ENCODE results near the gene KMT2C.
"Not testable (repeated sequence)": the region's sequence is repeated elsewhere in the genome, so short reads cannot be mapped to it uniquely, and the experiment has no call there.

The KMT2C gene

DNA sequence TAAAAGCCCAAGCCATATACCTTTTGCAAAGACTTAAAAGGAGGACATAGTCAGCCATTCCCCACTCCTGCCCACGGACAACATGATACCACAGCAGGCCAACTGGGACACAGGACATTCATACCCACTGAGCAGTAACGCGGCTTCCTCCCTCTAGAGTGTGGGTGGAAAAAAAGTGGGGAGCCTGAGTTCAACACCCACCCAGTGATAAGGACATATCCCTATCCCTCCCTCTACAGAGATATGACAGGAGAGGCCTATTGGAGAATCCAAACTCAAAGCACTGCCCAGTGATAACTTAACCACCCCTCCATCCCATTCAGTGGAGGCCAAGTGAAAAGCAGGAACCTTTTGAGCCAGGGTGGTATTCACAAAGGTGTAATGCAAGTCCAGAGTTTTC is 148.8 kb downstream of the KMT2C start:
- DNase-seq = not testable (repeated sequence)

DNA sequence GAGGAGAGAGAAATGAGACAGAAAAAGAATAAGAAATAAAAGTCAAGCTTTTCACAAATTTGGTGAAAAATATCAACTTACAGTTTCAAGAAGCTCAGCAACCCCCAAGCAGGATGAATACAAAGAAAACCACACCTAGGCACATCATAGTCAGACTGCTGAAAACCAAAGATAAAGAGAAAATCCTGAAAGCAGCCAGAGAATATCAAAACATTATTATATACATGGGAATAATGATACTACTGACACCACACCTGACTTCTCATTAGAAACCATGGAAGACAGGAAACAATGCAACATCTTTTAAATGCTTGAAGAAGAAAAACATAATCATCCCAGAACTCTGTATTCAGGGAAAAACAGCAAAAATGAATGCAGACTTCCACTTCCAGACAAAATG is 149.6 kb downstream of the KMT2C start:
- not testable (repeated sequence) for DNase-seq

DNA sequence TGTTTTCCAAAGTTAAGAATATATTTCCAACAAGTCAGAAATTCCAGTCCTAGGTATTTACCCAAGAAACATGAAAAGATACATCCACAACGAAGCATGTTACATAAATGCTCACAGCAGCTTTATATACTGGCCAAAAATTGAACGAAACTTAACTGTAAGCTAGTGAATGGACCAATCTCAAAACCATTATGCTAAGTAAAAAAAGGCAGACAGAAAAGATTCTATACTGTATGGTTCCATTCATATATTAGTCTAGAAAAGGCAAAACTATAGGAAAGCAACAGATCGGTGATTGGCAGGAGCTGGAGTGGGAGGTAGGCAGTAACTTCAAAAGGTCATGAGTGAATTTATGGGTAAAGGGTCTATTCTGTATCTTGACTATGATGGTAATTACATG is 150.8 kb downstream of the KMT2C start:
- not testable (repeated sequence) for DNase-seq

DNA sequence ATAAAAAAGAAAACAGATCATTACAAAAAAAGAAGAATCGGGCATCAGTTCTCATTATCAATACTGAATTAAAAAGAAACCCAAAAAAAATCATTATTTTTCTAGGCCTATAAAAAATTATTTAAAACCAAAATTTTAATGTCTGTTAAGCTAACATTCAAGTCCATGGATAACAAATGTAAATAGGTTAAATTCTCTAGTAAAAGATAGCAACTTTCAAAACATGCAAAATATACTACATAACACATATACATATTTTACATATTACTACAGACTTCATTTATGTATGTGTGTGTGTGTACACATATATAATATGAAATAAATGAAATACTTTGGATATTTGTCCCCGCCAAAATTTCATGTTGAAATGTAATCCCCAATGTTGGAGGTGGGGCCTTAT is 158.1 kb downstream of the KMT2C start:
- DNase-seq = not testable (repeated sequence)

DNA sequence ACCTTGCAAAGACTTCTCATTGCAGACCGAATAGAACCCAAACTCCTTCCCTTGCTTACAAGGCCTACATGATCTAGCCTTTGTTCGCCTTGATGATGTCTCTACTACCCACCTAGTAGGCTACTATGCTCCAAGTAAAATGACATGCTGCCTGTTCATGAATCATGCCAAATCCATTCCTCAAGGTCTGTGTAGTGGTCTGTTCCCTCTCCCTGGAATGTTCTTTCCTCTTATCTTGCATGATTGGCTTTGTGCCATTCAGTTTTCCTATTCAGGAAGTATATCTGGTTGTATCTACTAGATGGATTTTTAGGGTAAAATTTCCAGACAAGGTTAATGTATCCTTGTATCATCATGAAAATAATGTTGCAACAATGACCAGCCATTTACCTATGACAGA is 165.4 kb downstream of the KMT2C start:
- DNase-seq = not testable (repeated sequence)

DNA sequence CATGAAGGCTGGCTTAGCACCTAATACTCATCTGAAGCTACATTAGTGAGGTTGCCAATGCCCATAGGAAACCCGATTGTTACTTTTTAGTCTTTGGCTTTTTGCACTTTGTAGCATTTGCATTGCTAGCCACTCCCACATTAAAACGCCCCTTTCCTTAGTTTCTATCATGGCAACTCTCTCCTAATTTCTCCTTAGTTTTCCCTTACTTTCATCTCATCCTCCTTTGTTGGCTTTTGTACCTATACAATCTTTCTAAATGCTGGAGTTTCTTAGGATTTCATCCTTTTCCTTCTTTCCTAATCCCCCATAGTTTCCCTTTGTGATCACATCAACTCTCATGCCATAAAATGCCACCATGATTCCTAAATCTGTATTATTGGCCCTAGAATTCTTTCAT is 168.9 kb downstream of the KMT2C start:
- DNase-seq = not testable (repeated sequence)

DNA sequence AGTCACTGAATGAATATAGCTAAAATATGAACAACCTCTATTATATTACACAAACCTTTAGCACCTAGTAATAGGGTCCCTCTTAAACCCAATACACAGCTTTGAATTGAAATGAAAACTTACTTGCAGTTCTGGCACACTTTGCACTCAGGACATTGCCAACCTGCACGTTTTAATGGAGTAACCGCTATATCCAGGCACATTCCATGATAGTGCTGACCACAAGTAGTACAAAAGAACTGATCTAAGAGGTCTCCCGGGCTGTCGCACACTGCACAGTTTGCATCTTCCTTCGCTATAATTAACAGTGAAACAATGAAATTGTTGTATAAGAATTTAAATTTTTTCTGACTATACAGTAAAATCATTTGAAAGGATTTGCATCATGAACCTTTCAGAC is 170.9 kb downstream of the KMT2C start:
- DNase-seq = not testable (repeated sequence)

DNA sequence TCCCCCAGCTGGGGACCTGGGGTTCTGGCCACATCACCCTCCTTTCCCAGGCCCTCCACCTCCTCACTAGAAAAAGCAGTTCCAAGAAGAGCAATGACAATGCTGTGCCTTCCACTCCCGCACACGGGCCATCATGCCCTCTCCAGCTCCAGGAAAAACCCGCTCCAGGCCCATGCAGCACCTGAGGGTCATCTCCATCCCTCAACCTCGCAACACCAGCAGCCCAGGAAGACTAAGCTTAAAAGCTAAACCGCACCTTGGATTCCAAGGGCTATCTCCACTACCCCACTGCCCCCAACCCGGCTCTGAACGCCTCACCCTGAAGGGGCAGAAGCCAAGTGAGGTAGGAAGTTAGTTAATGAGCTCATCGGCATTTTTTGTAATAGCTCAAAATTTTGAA is 173.7 kb downstream of the KMT2C start:
- not testable (repeated sequence) for DNase-seq

DNA sequence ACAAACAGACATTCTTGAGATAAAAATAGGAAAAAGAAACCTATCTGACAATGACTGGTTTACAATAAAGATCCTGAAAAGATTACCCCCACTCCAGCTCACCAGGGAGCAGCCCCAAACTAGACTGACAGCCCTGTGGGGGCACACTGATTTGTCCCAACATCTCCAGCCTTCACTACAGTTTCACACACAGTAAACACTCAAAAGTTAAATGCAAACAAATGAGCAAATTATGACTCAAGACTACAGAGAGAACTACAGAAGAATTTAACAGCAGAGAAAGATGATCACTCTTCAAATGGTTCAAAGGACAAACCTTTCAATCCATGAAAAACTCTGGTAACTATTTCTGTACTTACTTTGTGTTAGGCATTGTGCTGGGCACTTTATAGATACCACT is 176.2 kb downstream of the KMT2C start:
- not testable (repeated sequence) for DNase-seq

DNA sequence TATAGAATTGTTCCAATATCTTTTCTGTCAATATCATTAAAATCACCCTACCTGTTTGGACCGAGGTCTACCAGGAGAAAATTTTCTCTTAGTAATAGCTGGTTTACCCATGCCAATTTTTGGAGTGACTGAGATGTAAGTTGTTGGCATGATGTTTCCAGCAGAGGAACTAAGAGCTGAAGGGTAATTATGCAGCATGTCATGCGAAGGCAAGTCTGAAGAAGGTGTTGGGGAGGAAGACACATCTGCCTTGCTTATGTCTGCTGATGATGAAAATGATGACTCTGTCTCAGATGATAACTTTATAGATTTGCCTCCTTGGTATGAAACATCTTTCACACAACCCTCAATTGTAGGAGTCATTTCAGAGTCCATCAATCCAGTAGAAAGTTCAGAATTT is 188.0 kb downstream of the KMT2C start:
- DNase-seq = not testable (repeated sequence)

DNA sequence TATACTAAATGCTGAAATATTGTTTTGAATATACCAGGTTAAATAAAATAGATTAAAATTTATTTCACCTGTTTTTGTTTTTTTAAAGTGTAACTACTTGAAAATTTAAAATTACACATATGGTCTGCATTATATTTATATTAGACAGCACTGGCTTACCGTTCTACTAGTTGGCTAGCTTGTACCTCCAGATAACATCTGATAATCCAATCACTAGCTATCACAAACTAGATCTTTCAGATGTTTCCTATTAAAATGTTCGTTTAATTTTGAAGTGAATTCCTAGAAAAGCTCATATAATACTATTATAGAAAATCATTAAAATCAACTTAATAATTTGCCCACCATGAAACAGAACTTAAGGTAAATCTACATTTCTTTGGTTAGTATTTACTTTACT is 190.4 kb downstream of the KMT2C start:
- not testable (repeated sequence) for DNase-seq

DNA sequence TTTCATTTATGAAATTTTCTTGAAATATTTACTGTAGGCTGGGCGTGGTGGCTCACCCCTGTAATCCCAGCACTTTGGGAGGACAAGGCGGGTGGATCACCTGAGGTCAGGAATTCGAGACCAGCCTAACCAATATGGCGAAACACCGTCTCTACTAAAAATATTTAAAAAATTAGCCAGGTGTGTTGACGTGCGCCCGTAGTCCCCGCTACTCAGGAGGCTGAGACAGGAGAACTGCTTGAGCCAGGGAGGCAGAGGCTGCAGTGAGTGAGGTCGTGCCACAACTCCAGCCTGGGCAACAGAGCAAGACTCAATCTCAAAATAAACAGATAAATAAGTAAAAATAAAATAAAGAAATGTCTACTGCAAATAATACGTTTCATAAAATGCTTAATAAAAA is 192.3 kb downstream of the KMT2C start:
- not testable (repeated sequence) for DNase-seq

DNA sequence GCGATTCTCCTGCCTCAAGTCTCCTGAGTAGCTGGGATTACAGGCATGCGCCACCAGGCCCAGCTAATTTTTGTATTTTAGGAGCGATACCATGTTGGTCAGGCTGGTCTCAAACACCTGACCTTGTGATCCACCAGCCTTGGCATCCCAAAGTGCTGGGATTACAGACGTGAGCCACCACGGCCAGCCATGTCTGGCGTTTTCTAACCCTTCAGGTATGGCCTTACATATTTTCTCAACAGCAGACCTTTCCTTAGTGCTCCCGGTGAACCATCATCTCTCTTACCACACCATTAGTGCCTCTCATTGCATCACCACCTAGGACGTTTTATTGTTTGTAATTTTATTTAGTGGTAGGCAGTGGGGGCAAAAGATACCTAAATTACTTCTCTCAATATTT is 194.5 kb downstream of the KMT2C start:
- not testable (repeated sequence) for DNase-seq

DNA sequence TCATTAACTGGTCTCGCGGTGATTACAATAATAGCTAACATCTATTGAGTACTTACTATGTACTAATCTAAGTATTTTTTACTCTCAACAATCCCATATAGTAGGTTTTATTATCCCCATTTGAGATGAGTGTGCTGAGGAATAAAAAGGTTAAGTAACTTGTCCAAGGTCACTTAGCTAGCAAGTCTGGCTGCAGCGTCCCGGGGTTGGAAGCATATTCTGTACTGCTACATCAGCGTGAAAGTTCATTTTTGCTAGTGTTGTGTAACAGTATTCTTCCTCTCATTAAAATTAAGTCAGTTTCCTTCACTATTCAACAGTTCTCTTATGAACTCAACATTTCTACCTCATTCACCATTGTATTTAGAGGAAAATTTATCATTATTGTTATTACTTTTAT is 199.5 kb downstream of the KMT2C start:
- DNase-seq = not testable (repeated sequence)

DNA sequence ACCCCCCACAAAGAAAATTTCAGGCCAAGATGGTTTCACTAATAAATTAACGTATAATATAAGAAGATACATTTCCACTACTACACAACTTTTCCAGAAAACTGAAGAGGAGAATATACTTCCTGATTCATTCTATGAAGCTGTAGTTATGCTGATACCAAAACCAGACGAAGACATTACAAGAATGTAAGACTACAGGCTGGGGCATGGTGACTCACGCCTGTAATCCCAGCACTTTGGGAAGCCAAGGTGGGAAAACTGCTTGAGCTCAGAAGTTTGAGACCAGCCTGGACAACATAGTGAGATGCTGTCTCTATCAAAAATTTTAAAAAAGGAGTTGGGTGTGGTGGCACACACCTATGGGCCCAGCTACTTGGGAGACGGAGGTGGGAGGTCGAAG is 201.4 kb downstream of the KMT2C start:
- not testable (repeated sequence) for DNase-seq

DNA sequence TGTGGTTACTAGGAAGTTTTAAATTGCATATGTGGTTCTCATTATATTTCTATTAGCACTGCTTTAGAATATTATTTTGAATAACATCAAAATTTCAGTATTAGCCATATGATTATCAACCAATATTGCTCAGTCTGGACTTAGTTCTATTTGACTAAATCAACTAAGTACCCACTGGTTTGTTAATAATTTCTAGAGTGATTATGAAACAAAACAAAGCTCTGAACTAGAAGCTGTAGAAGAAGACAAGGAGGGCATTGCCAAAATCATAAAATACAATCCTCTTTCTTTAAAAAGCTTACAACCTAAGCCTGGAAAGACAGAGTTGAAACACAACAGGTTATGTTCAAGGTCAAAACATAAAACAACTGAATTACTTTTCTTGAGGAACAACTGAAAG is 204.7 kb downstream of the KMT2C start:
- DNase-seq = no peak

DNA sequence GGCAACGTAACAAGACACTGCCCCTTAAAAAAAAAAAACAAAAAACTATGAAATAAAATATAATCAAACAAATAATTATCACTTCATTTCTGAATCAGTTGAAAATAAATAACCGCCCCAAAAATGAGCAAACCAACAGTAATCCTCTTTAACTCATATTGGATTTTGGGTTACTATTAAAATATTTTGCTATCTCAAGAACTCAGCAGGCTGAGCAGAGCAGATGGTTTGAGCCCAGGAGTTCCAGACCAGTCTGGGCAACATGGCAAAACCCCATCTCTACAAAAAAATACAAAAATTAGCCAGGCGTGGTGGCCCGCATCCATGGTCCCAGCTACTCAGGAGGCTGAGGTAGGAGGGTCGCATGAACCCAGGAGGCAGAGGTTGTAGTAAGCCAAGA is 216.2 kb downstream of the KMT2C start:
- not testable (repeated sequence) for DNase-seq

DNA sequence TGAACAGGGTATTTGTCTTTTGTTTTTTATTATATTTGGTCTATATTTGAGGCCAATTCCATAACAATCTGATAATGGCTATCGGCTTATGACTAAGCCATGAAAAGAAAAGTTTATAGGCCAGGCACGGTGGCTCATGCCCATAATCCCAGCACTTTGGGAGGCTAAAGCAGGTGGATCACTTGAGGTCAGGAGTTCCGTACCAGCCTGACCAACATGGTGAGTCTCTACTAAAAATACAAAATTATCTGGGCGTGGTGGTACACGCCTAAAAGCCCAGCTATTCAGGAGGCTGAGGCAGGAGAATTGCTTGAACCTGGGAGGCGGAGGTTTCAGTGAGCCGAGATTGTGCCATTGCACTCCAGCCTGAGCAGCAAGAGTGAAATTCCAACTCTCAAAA is 227.0 kb downstream of the KMT2C start:
- not testable (repeated sequence) for DNase-seq

DNA sequence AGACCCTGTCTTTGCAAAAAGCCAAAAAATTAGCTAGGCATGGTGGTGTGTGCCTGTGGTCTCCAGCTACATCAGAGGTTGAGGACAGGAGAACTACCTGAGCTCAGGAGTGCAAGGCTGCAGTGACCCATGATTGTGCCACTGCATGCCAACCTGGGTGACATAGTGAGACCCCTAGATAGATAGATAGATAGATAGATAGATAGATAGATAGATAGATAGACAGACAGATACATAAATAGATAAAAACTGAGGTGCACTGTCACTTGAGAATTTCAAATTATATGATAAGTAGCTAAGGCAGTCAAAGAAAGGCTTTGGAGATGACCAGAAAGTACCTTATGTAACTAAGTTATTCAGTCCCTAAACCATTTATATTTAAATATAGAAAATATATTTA is 231.4 kb downstream of the KMT2C start:
- DNase-seq = not testable (repeated sequence)

DNA sequence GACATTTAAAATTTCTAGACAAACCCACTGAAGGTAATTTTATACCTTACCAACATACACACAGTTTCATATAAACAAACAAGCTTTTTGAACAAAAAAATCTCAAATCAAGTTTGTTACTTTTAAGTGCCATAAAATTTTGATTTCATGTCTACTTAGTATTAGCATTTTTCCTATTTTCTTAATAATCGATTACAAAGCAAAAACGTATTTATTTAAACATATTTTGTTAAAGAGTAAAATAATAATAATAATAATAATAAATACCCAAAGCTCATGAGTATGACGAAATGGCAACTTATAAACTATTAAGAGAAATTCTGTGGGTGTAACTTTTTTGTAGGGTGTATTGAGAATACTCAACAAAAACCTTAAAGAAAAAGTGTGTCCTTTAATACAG is 232.7 kb downstream of the KMT2C start:
- DNase-seq = no peak

DNA sequence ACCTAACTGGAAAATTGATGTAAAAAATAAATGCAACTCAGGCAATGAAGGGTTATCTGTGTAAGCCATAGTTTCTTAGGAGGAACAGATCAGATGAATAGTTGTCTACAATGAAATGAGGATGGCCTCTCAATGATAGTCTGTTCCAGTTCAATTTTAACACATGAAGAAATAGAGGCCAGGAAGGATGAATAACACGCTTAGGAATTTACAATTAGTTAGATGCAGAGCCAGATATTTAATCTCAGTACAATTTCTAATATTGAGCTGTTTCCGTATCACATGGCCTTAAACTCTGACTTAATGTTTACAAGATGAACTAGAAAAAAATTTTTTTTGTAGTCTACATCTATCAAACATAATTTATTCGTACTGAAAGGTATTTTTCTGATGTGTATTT is 233.7 kb downstream of the KMT2C start:
- DNase-seq = no peak

DNA sequence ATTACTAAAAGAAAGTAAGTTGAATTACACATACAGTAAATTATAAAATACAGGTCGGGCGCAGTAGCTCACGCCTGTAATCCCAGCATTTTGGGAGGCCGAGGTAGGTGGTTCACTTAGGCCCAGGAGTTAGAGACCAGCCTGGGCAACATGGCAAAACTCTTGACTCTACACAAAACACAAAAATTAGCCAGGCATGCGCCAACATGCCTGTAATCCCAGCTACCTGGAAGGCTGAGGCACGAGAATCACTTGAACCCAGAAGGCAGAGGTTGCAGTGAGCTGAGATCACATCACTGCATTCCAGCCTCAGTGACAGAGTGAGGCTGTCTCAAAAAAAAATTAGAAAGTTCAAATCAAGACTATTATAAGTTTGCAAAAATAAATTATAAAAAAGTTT is 235.4 kb downstream of the KMT2C start:
- no peak for DNase-seq

DNA sequence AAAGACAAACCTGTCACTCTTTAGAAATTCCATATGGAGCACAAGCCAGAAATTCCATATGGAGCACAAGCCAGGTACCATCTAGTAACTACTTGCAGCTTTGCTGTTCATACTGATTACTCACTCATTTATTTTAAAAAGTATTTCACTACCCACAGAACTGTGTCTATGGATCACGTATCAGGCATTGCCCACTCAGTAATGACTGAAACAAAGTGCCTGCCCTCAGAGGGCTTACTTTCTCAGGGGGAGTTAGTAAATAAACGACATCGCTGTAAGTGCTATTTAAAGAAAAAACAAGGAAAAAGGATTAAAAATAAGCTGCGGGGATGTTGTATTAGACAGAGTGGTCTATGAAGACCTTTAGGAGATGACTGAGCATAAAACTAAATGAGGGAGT is 239.4 kb downstream of the KMT2C start:
- DNase-seq = no peak

DNA sequence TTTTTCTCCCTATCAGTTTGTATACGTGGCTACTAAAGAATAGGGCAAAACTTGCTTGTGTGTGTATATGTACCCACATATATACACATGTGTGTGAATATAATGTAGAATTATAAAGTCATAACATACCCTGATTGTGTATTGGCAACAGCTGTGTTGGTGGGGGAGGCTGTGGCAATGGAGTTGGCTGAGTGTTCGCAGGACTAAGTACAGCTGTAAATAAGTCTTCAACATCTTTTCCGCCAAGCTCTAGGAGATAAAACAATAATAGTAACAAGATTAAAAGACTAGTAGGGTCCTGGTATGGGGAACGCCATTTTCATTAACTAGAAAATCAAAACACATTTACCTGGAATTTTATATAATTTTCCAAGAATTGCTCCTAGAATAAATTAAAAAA is 241.9 kb downstream of the KMT2C start:
- no peak for DNase-seq

DNA sequence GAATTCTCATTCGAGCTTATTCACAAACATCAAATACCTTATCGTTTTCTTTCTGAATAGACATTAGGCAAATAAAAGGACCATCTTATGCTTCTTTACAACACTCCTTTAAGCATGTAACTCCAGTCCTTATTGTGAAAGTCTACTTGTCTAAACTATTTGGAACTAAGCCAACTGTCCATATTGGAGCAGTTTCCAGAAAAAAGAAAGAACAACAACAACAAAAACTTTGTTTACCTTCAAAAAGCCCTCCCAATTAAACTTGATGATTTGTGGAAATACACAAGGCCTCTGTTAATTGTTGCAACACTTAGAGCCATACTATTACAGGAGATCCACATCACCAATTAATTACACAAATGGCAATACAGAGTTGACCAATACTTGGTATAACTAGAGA is 246.7 kb downstream of the KMT2C start:
- DNase-seq = no peak

DNA sequence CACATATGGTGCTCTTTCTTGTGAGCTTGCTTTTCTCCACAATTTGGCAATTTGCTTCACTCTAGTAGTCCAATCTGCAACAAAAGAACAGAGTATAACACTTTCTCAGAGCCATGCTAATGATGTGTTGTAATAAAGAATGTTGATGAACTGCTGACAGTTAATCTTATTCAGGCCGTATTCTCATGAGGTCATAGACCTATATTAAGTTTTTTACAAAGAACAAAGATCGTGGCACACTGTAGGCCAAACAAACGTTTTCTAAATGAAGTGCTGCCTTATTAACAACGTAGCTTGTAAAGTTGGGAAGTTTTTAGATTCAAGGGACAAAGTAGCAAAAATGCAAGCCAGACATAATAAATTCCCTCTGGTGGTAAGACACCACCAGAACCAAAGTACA is 250.2 kb downstream of the KMT2C start:
- no peak for DNase-seq

Measured in NCI-H69 (cell line).